Epithelial cell of proximal tubule (primary cell): Measurements from ENCODE around the gene HSD17B13. TPM values are rescaled to one million over a fixed set of nuclear protein-coding genes. Genes with fewer than 3 reads are reported as not detected.

Experiments used
- DNase-seq: peaks from one replicate; pipeline ENCODE4 v3.0.0-alpha.2; 2011; ENCODE audit warnings: low read depth
- H3K4me3 ChIP-seq: 2 replicates; pipeline ENCODE4 v1.5.1; 2011; ENCODE audit warnings: low read depth, mild to moderate bottlenecking, low read length
- total RNA-seq: library from RNA; depleted of rRNA; stranded (reverse); fragments of >200 nt; gene quantifications from 2 replicates; pipeline ENCODE4 v1.2.3, GENCODE V29; 2015
- TF ChIP-seq, protein P1 (sequence below): conservative IDR thresholded peaks from 2 replicates; pipeline ENCODE4 v1.5.1; 2012; ENCODE audit warnings: low read depth, mild to moderate bottlenecking, low read length

Gene HSD17B13
- total RNA-seq, 1 donor from 2014 or later, result not detected

DNA sequence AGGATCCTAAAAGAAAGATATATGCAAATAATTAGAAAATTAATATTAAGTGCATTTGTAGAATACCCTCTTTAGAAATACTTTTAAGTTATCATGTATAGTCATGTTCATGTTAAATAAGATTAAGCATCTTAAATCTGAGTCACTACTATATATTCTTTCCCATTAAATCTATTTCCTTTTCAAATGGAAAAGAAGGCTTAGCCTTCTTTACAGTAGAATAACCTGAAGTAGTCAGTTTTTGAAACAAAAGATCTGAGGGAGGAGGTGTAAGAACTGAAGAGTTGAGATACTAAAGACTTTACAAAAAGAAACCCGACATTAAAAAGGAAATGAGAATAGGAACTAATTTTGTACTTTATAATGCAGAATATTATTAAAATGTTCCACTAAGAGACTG, 14.7 kb upstream of the HSD17B13 start:
- no peak for DNase-seq
- no peak overlapping the region for H3K4me3 ChIP-seq
- TF ChIP-seq, protein P1, sequence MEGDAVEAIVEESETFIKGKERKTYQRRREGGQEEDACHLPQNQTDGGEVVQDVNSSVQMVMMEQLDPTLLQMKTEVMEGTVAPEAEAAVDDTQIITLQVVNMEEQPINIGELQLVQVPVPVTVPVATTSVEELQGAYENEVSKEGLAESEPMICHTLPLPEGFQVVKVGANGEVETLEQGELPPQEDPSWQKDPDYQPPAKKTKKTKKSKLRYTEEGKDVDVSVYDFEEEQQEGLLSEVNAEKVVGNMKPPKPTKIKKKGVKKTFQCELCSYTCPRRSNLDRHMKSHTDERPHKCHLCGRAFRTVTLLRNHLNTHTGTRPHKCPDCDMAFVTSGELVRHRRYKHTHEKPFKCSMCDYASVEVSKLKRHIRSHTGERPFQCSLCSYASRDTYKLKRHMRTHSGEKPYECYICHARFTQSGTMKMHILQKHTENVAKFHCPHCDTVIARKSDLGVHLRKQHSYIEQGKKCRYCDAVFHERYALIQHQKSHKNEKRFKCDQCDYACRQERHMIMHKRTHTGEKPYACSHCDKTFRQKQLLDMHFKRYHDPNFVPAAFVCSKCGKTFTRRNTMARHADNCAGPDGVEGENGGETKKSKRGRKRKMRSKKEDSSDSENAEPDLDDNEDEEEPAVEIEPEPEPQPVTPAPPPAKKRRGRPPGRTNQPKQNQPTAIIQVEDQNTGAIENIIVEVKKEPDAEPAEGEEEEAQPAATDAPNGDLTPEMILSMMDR, result no peak

DNA sequence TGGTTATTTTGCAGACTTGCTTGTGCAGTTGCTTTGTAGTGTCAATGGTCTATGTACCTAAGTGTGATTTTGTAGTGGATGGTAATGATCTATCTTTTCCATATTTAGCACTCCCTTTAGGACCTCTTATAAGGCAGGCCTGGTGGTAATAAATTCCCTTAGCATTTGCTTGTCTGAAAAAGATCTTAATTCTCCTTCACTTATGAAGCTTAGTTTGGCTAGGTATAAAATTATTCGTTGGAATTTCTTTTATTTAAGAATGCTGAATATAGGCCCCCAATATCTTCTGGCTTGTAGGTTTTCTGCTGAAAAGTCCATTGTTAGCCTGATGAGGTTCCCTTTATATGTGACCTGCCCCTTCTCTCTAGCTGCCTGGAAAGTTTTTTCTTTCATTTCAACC, 10.6 kb upstream of the HSD17B13 start:
- no peak overlapping the region for H3K4me3 ChIP-seq
- DNase-seq, result no peak
- TF ChIP-seq, protein P1, result no peak

DNA sequence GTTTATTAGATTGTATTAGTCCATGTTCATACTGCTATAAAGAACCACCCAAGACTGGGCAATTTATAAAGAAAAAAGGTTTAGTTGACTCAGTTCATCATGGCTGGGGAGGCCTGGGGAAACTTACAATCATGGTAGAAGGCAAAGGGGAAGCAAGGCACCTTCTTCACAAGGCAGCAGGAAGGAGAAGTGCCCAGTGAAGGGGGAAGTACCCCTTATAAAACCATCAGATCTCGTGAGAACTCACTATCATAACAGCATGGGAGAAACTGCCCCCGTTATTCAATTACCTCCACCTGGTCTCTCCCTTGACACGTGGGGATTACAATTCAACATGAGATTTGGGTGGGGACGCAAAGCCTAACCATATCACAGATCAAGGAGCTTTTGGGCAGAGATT, 8.1 kb upstream of the HSD17B13 start:
- TF ChIP-seq, protein P1, result no peak
- no peak overlapping the region for H3K4me3 ChIP-seq
- no peak for DNase-seq

DNA sequence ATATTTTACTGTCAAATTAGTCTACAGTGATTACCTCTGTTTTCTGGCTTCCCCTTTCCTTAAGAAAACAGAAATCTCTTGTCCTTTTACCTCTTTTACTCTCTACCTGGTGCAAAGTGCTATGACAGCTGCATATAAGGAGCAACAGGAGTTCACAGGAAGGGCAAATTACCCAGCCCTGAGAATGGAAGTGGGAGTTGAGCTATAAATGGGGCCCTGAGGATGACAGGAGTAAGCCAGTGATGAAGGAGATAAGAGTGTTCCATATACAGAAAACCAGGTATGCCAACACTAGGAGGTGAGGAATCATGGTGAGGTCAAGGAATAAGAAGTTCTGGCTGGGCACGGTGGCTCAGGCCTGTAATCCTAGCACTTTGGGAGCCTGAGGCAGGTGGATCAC, 4.5 kb upstream of the HSD17B13 start:
- TF ChIP-seq, protein P1, result no peak
- H3K4me3 ChIP-seq, result no peak overlapping the region
- DNase-seq, result no peak

DNA sequence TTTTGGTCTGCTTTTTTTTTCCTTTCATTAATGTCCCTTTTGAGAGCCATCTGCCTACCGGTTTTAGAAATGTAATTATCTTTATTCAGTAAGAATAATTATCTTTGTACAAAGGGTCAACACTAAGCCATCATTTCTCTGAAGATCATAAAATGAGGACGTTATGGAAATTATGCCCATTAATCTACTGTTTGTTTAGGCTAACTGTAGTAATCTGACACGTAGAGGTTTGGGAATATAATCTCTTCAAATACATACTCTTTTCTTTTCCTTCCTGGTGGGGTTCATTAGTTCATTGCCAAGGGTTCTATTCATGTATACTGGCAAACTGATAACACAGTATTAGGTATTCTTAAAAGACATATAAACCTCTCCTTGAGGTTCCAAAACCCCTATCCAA, 3.8 kb upstream of the HSD17B13 start:
- no peak for DNase-seq
- no peak overlapping the region for H3K4me3 ChIP-seq
- TF ChIP-seq, protein P1, result no peak

DNA sequence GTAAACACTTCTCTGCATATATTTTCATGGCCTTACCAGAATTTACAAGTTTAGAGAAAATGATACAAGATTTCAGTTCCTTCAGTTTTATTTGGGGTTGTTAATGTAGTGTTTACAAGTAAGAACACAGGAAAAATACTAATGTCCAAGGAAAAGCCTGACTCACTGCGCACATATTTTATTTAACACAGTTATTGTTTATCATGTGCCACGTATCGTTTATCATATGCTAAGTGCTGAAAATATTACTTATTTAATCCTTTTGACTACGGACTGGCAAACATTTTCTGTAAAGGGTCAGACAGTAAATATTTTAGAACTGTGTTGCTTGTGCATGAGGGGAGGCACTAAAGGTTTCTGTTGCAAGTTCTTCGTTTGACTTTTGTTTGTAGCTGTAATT, 794 bp downstream of the HSD17B13 start:
- TF ChIP-seq, protein P1, result no peak
- H3K4me3 ChIP-seq, result no peak overlapping the region
- DNase-seq, result no peak

DNA sequence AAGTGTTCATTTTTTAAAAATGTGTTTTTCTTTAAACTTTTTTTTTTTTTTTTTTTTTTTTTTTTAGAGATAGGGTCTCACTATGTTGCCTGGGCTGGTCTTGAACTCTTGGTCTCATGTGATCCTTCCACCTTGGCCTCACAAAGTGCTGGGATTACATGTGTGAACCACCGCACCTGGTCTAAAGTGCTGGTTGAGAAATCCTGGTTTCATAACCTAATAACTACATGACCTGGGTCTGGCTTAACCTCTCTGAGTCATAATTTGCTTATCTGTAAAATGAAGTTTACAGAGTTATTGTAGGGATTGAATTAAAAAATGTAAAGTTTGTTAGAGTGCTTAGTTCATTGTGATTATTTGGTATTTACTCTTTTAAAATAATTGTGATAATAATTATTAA, 5.2 kb downstream of the HSD17B13 start:
- no peak overlapping the region for H3K4me3 ChIP-seq
- TF ChIP-seq, protein P1, result no peak
- DNase-seq, result no peak
